Loucy (cell line): ENCODE measurements around the gene TMEM232.

ENCODE experiments used
- H2AFZ ChIP-seq: fragments of 200-600 bp; sonication (generic); 2 replicates; pipeline ENCODE4 v1.6.0; 2016; ENCODE audit warnings: antibody characterized with exemption, mild to moderate bottlenecking, low read length, moderate library complexity
- H3F3A ChIP-seq: fragments of 200-600 bp; 2 replicates; pipeline ENCODE4 v1.6.0; 2016; ENCODE audit warnings: antibody characterized with exemption, low read depth, mild to moderate bottlenecking
- H3K27me3 ChIP-seq: fragments of 200-600 bp; sonication (generic); 2 replicates; pipeline ENCODE4 v1.6.1; 2014; ENCODE audit warnings: low read length, mild to moderate bottlenecking; ENCODE audit not compliant: insufficient read depth, poor library complexity, severe bottlenecking
- H3K36me3 ChIP-seq: fragments of 200-600 bp; sonication (generic); 2 replicates; pipeline ENCODE4 v1.6.1; 2016; ENCODE audit warnings: low read length; ENCODE audit not compliant: insufficient read depth
- H3K4me1 ChIP-seq: fragments of 200-600 bp; sonication (generic); 2 replicates; pipeline ENCODE4 v1.5.1; 2014; ENCODE audit warnings: low read length, mild to moderate bottlenecking; ENCODE audit not compliant: insufficient read depth, poor library complexity, severe bottlenecking
- H3K4me2 ChIP-seq: fragments of 200-600 bp; sonication (generic); 2 replicates; pipeline ENCODE4 v1.6.0; 2014; ENCODE audit warnings: antibody characterized with exemption, low read length, low read depth, mild to moderate bottlenecking; ENCODE audit not compliant: poor library complexity, severe bottlenecking
- H3K4me3 ChIP-seq: fragments of 200-600 bp; sonication (generic); 2 replicates; pipeline ENCODE4 v1.5.1; 2014; ENCODE audit warnings: low read length, mild to moderate bottlenecking, mixed read lengths; ENCODE audit not compliant: poor library complexity, severe bottlenecking
- H3K79me2 ChIP-seq: fragments of 200-600 bp; sonication (generic); 2 replicates; pipeline ENCODE4 v1.6.1; 2014; ENCODE audit warnings: low read length; ENCODE audit not compliant: insufficient read depth
- H3K9ac ChIP-seq: fragments of 200-600 bp; sonication (generic); 2 replicates; pipeline ENCODE4 v1.6.0; 2014; ENCODE audit warnings: mild to moderate bottlenecking, low read depth, low read length, moderate library complexity; ENCODE audit not compliant: poor library complexity, severe bottlenecking
- H3K9me2 ChIP-seq: fragments of 200-600 bp; sonication (generic); replicated peaks from 2 replicates; pipeline ENCODE4 v1.6.1; 2016; ENCODE audit warnings: low read depth, low read length, mixed read lengths
- H3K9me3 ChIP-seq: fragments of 200-600 bp; sonication (generic); 2 replicates; pipeline ENCODE4 v1.6.1; 2014; ENCODE audit warnings: mild to moderate bottlenecking, antibody characterized with exemption, low read length, low read depth; ENCODE audit not compliant: insufficient read depth
- H4K20me1 ChIP-seq: fragments of 200-600 bp; sonication (generic); 2 replicates; pipeline ENCODE4 v1.6.0; 2014; ENCODE audit warnings: antibody characterized with exemption, low read length, mild to moderate bottlenecking; ENCODE audit not compliant: insufficient read depth, poor library complexity, severe bottlenecking
- CTCF ChIP-seq: fragments of 200-600 bp; sonication (generic); conservative IDR thresholded peaks from 2 replicates; pipeline ENCODE4 v1.5.1; 2014; ENCODE audit warnings: mild to moderate bottlenecking, antibody characterized with exemption, low read length
- EZH2phosphoT487 ChIP-seq: fragments of 200-600 bp; IDR thresholded peaks from 2 replicates; pipeline ENCODE4 v1.6.1; 2018; ENCODE audit warnings: antibody characterized with exemption, mild to moderate bottlenecking, moderate library complexity, borderline replicate concordance

Gene TMEM232

GRCh38 chr5:110525762-110526161, 200.7 kb downstream of the TMEM232 start:
- no peaks in the 10 kb centered on the region for H3F3A ChIP-seq
- TF ChIP-seq CTCF (no peak), EZH2phosphoT487 (no peak)
- H3K9me3 ChIP-seq: no peaks in the 10 kb centered on the region
- no peaks in the 10 kb centered on the region for H4K20me1 ChIP-seq
- no peak overlapping the region for H3K4me3 ChIP-seq
- H2AFZ ChIP-seq: no peak overlapping the region
- no peaks in the 10 kb centered on the region for H3K27me3 ChIP-seq
- H3K36me3 ChIP-seq: no peaks in the 10 kb centered on the region
- H3K9ac ChIP-seq: no peak overlapping the region
- no peaks in the 10 kb centered on the region for H3K9me2 ChIP-seq
- no peaks in the 10 kb centered on the region for H3K4me1 ChIP-seq
- H3K4me2 ChIP-seq: no peak overlapping the region
- no peaks in the 10 kb centered on the region for H3K79me2 ChIP-seq

GRCh38 chr5:110517396-110517795, 209.1 kb downstream of the TMEM232 start:
- Histone ChIP-seq H3K9ac (no peak overlapping the region), H3K27me3 (no peaks in the 10 kb centered on the region), H3K79me2 (no peaks in the 10 kb centered on the region), H3K9me2 (no peaks in the 10 kb centered on the region), H2AFZ (no peak overlapping the region), H3K9me3 (no peaks in the 10 kb centered on the region), H4K20me1 (no peaks in the 10 kb centered on the region), H3K4me3 (no peak overlapping the region), H3F3A (no peaks in the 10 kb centered on the region), H3K4me2 (no peak overlapping the region), H3K36me3 (no peaks in the 10 kb centered on the region), H3K4me1 (no peaks in the 10 kb centered on the region)
- TF ChIP-seq EZH2phosphoT487 (no peak), CTCF (no peak)

- H3K79me2 ChIP-seq: no peaks in the 10 kb centered on the region
- no peaks in the 10 kb centered on the region for H3K9me2 ChIP-seq
- H3K27me3 ChIP-seq: no peaks in the 10 kb centered on the region
- no peaks in the 10 kb centered on the region for H3F3A ChIP-seq
- H2AFZ ChIP-seq: no peak overlapping the region
- no peak overlapping the region for H3K4me3 ChIP-seq
- no peaks in the 10 kb centered on the region for H3K36me3 ChIP-seq
- no peak overlapping the region for H3K4me2 ChIP-seq
- no peak for TF ChIP-seq EZH2phosphoT487
- TF ChIP-seq CTCF: no peak
- H3K9ac ChIP-seq: no peak overlapping the region
- no peaks in the 10 kb centered on the region for H3K9me3 ChIP-seq
- no peaks in the 10 kb centered on the region for H3K4me1 ChIP-seq
- H4K20me1 ChIP-seq: no peaks in the 10 kb centered on the region
Observed at GRCh38 chr5:110514030-110514429, 212.4 kb downstream of the TMEM232 start.
